ENCODE measurements around the gene CCDC141.

GRCh38 chr2:178799305-178799704 is 250.6 kb downstream of the CCDC141 start:
- TF ChIP-seq GABPA (IDR thresholded peaks at IDR 0.05; ENCODE audit: low read depth): no peak
- no peak for TF ChIP-seq CTCF (IDR thresholded peaks at IDR 0.05; ENCODE audit: insufficient read depth, low read length)
